HG02885 (cell line): ENCODE results near the gene NBEAL1.
"Not testable (repeated sequence)": the region's sequence is repeated elsewhere in the genome, so short reads cannot be mapped to it uniquely, and the experiment has no call there.

Experiments
- ATAC-seq: cut with Tn5 transposase; IDR thresholded peaks from one replicate; pipeline ENCODE4 v1.9.1; 2021; ENCODE audit warnings: mild to moderate bottlenecking; ENCODE audit not compliant: unreplicated experiment, poor library complexity

NBEAL1 gene

GRCh38 chr2:203195331-203196036 is 180.8 kb downstream of the NBEAL1 start:
- ATAC-seq: no peak

GRCh38 chr2:203200866-203201265 is 186.2 kb downstream of the NBEAL1 start:
- no peak for ATAC-seq

GRCh38 chr2:203201426-203201825 is 186.8 kb downstream of the NBEAL1 start:
- no peak for ATAC-seq

DNA sequence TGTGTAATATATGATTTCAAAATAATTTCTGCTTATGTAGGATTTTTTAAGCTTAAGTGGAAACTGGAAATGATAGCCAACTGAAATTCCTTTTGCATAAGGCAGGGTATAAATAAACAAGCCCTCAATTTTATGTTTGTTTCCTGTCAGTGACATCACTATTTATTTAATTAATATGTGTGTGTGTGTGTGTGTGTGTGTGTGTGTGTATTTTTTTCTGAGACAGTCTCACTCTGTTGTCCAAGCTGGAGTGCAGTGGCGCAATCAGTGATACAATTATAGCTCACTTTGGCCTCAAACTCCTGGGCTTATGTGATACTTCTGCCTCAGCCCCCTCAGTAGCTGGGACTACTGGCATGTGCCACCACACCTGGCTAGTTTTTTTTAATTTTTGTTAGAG is 194.9 kb downstream of the NBEAL1 start:
- ATAC-seq: no peak

DNA sequence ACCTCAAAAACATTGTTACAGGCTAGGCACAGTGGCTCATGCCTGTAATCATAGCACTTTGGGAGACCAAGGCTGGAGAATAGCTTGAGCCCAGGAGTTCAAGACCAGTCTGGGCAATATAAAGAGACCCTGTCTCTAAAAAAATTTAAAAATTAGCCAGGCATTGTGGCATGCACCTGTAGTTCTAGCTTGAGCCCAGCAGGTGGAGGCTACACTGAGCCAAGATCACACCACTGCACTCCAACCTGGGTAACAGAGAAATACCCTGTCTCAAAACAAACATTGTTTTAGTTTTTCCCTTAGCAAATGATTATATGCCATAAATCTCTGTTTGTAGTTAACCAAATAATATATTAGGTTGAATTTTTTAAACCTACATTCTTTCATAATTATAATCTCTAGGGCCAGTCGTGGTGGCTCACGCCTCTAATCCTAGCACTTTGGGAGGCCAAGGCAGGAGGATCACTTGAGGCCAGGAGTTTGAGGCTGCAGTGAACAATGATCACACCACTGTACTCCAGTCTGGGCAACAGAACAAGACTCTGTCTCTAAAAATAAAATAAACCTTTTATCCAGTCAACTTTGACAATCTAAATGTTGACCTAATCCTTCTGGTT is 210.9 kb downstream of the NBEAL1 start:
- ATAC-seq: no peak

DNA sequence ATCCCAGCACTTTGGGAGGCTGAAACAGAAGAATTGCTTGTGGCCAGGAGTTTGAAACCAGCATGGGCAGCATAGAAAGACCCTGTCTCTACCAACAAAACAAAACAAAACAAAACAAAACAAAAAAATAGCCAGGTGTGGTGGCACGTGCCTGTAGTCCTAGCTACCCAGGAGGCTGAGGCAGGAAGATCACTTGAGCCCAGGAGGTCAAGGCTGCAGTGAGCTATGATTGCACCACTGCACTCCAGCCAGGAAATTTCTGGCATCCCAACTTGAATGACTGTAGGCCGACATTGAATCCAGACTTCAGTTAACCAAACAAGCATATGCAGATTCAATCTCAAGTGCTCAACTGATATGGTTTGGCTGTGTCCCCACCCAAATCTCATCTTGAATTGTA is 215.0 kb downstream of the NBEAL1 start:
- not testable (repeated sequence) for ATAC-seq

DNA sequence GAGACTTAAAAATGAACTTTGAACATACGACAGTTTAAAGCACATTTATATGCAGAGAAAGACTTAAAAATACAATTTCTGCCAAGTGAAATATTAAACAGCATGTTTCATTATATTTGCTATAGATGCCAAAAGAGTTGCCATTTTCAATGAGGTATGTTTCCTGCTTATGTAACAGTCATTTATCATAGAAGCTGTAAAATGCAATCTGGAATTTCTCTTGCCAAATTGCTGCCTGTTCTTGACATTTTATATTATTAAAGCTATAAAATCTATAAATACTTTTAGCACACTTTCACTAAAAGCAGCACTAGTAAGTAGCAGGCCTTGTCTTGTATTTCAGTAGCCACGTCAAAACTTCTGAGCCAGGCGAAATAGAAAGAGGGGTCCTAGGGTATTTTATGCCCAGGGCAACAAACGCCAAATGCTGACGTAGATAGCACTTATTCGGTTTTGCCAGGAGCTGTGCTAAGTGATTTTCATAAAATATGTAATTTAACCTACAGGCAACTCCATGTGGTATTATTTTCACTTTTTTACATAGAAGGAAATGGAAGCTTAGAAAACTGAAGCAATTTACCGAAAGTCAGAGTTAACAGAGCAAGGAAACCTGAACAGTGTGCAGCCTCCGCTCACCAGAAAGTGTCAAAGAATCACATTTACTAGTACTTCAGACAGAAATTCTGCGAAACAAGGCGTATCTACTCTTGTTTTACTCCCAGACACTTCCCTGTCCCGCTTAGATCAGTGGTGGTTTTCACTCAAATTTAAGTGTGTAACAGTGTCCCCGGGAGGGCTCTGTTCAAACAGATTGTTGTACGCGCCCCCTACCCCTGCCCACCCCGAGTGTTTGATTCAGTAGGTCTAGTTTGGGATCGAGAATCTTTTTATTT is 222.9 kb downstream of the NBEAL1 start:
- no peak for ATAC-seq

- no peak for ATAC-seq
These were observed 223.6 kb downstream of the NBEAL1 start for GRCh38 chr2:203238292-203238703.

DNA sequence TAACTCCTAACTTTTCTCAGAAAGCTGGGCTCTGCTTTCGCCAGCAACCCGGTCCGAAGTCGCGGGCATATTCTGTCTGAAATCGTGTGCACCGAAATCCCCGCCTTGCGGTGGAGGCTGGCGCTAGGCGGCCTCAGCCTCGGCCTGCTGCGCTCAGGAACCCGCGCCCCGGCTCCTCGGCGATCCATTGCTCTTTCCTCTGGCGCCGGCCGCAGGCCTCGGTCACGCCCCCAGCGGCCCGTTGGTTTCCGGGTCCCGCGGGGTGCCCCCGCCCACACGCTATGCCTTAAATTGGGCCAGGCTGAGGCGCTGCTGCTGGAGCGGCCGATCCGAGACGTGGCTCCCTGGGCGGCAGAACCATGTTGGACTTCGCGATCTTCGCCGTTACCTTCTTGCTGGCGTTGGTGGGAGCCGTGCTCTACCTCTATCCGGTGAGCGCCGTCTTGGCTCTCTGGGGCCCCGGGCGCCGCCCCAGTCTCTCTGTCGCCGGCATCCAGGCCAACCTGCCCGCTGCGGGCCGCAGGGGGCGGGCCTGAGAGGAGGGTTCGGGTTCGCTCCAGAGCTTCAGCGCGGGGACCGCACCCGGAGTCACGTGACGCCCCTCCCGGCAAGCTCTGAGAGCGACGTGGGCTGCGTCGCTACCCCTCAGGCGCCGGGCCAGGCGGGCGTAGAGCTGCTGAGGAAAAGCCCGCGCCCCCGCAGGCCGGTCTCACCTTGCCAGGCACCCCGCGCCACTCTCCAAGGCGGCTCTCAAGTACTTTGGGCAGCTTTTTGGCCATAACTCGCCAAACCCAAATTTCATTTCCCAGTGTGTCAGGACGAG is 224.2 kb downstream of the NBEAL1 start, which contains the start of gene CYP20A1:
CYP20A1 (plus strand) TSS at position 315 of the 823 bp plus-strand sequence; CDS start at position 360, 45 bp downstream.
- peak; percentile 89 for ATAC-seq

GRCh38 chr2:203240491-203240890 is 225.8 kb downstream of the NBEAL1 start:
- ATAC-seq: no peak

DNA sequence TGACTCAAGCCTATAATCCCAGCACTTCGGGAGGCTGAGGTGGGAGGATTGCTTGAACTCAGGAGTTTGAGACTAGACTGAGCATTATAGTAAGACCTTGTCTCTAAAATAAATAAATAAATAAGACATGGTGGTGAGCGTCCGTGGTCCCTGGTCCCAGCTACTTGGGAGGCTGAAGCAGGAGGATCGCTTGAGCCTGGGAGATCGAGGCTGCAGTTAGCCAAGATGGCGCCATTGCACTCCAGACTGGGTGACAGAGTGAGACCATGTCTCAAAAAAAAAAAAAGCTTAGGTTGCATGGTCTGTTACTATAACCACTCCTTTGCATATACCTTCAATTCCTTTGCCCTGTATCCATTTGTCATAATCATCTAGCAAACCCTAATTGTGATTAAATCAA is 227.8 kb downstream of the NBEAL1 start:
- ATAC-seq: no peak

- no peak for ATAC-seq
These were observed 232.0 kb downstream of the NBEAL1 start for GRCh38 chr2:203246646-203247045.

GRCh38 chr2:203252818-203253217 is 238.1 kb downstream of the NBEAL1 start:
- ATAC-seq: no peak

GRCh38 chr2:203253422-203254095 is 238.9 kb downstream of the NBEAL1 start:
- not testable (repeated sequence) for ATAC-seq

DNA sequence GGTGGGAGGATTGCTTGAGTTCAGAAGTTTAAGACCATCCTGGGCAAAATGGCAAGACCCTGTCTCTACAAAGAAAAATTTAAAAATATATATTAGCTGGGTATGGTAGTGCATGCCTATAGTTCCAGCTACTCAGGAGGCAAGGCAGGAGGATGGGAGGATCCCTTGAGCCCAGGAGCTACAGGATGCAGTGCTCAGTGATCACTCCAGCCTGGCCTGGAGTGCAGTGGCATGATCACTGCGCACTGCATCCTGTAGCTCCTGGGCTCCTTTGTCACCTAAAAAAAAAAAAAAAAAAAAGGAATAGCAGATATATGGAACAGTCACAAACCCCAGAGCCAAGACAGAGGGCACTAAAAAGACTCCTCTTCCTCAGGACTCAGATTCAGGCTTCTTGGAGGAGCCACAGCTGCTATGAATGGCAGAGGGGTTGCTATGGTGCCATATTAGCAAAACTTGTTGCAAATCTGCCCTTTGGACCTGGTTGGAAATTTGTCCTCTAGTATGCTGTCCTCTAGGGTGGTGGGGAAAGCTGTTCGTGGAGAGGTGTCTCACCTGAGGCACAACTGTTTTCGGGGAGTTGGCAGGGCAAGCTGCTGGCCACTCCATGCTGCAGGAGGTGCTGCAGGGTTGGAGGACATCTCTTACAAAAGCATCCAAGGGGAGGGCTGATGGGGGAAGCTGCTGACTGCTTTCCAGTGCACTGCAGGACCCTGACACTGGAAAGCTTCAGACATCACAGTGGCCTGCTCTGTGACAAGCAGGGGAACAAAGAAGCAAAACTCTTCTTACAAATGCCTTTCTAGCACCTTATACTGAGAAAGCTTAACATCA is 246.9 kb downstream of the NBEAL1 start:
- ATAC-seq: no peak
